ENCODE data around the gene XAGE2. TPM values are rescaled to one million over a fixed set of nuclear protein-coding genes. Genes with fewer than 3 reads are reported as not detected.

XAGE2 gene
- total RNA-seq, 1 donor from 2014 or later = not detected

- no peak for TF ChIP-seq CTCF (IDR thresholded peaks at IDR 0.05; ENCODE audit: insufficient read depth, low read length, severe bottlenecking)
- Histone ChIP-seq H3K36me3 (ENCODE audit: control insufficient read depth, insufficient read depth, low read length) (no peaks in the 10 kb centered on the region), H3K27me3 (ENCODE audit: control insufficient read depth, insufficient read depth, low read length) (no peaks in the 10 kb centered on the region), H3K4me3 (ENCODE audit: low read depth, low read length) (no peak overlapping the region)
- DNase-seq (ENCODE audit: low read depth) = no peak
- FAIRE-seq = no peak
These were observed 48.0 kb downstream of the XAGE2 start for GRCh38 chrX:52416816-52417215.

GRCh38 chrX:52420824-52421443, 52.1 kb downstream of the XAGE2 start:
- DNase-seq (ENCODE audit: low read depth) = peak; percentile 0
- no peaks in the 10 kb centered on the region for H3K36me3 ChIP-seq (ENCODE audit: control insufficient read depth, insufficient read depth, low read length)
- no peaks in the 10 kb centered on the region for H3K27me3 ChIP-seq (ENCODE audit: control insufficient read depth, insufficient read depth, low read length)
- peak; percentile 18 for FAIRE-seq
- no peak overlapping the region for H3K4me3 ChIP-seq (ENCODE audit: low read depth, low read length)
- TF ChIP-seq CTCF (IDR thresholded peaks at IDR 0.05; ENCODE audit: insufficient read depth, low read length, severe bottlenecking) = no peak

- no peaks in the 10 kb centered on the region for H3K27me3 ChIP-seq (ENCODE audit: control insufficient read depth, insufficient read depth, low read length)
- H3K36me3 ChIP-seq (ENCODE audit: control insufficient read depth, insufficient read depth, low read length) = no peaks in the 10 kb centered on the region
- FAIRE-seq (no peak), DNase-seq (ENCODE audit: low read depth) (peak; percentile 1)
- TF ChIP-seq CTCF (IDR thresholded peaks at IDR 0.05; ENCODE audit: insufficient read depth, low read length, severe bottlenecking) = no peak
- no peak overlapping the region for H3K4me3 ChIP-seq (ENCODE audit: low read depth, low read length)
These were observed 54.1 kb downstream of the XAGE2 start for GRCh38 chrX:52422884-52423283.

- FAIRE-seq (no peak), DNase-seq (ENCODE audit: low read depth) (peak; percentile 1)
- TF ChIP-seq CTCF (IDR thresholded peaks at IDR 0.05; ENCODE audit: insufficient read depth, low read length, severe bottlenecking) = no peak
- Histone ChIP-seq H3K27me3 (ENCODE audit: control insufficient read depth, insufficient read depth, low read length) (no peaks in the 10 kb centered on the region), H3K4me3 (ENCODE audit: low read depth, low read length) (no peak overlapping the region), H3K36me3 (ENCODE audit: control insufficient read depth, insufficient read depth, low read length) (no peaks in the 10 kb centered on the region)
These were observed 55.8 kb downstream of the XAGE2 start for GRCh38 chrX:52424656-52425055.

Other genes starting within 250 kb of the XAGE2 start
- gene MAGED4, start 184.1 kb upstream of the XAGE2 start, total RNA-seq = 0.26 TPM in 1 of 2 replicates, not detected in the other
- not detected in 2 replicates for gene XAGE1A, start 126.8 kb downstream of the XAGE2 start, total RNA-seq
- gene XAGE1B, start 148.0 kb downstream of the XAGE2 start, total RNA-seq = not detected in 2 replicates

Measured in bronchial epithelial cell (primary cell).